ENCODE measurements around the gene SMIM36.
"Not testable (repeated sequence)": the region's sequence is repeated elsewhere in the genome, so short reads cannot be mapped to it uniquely, and the experiment has no call there.

The SMIM36 gene

GRCh38 chr17:55433029-55433628 is 78.1 kb downstream of the SMIM36 start:
- no peak for DNase-seq

GRCh38 chr17:55432358-55433028 is 78.8 kb downstream of the SMIM36 start:
- no peak for DNase-seq

GRCh38 chr17:55431914-55432313 is 79.3 kb downstream of the SMIM36 start:
- not testable (repeated sequence) for DNase-seq

GRCh38 chr17:55430541-55431288 is 80.5 kb downstream of the SMIM36 start:
- DNase-seq, result peak; percentile 91

- DNase-seq, result no peak
These were observed 83.7 kb downstream of the SMIM36 start for GRCh38 chr17:55427587-55427882.

- DNase-seq, result peak; percentile 81
These were observed 84.2 kb downstream of the SMIM36 start for GRCh38 chr17:55426851-55427586.

GRCh38 chr17:55424893-55425540 is 86.2 kb downstream of the SMIM36 start:
- no peak for DNase-seq

GRCh38 chr17:55423535-55423934 is 87.7 kb downstream of the SMIM36 start:
- no peak for DNase-seq

DNA sequence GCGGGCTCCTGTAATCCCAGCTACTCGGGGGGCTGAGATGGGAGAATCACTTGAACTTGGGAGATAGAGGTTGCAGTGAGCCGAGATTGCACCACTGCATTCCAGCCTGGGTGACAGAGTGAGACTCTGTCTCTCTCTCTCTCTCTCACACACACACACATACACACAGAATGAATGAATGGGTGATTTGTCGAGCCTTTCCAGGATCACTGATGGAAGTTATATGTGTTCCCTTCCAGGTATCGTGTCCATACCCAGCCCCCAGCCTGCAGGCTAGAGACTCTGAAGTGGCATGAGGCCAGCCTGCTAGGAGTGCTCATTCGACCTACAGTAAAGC is 88.5 kb downstream of the SMIM36 start:
- DNase-seq, result not testable (repeated sequence)

DNA sequence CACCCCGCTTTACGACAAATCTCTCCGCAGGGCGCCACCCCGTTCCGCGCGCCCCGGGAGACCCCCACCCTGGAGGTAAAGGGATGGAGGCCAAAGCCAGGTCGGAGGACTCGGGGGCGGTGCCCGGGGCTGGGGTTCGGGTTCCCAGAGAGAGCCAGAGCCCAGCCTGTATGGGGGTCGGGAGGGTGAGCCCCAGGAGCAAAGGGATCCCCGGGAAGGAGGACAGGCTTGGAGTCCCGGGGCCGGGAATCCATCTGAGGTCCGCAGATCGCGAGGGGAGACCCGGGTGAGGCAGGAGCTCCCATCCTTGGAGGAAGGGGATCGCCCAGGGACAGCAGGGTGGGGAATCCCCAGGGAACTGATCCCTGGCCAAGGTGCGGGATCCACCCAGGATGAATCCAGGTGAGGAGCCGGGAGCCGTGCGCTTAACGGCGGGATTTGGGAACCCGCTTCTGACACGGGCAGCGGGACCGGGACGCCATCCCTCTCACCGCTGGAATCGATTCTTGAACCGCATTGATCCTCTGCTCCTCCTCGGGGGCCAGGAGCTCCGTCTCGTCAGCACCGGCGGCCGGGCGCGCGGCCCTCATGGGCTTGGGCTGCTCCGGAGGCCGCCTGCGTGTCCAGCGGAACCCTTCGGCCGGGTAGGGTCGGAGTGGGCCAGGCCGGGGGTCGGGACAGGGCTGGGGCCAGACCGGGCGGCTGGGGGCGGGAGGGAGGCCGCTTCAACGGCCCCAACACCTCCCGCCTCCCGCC is 89.9 kb downstream of the SMIM36 start, which contains the start of gene MMD:
Gene MMD, minus strand, starts transcription at position 657 of the 756 bp plus-strand sequence. Its CDS starts 140 bp downstream, at position 517.
- DNase-seq, result no peak

- DNase-seq, result no peak
These were observed 90.5 kb downstream of the SMIM36 start for GRCh38 chr17:55420776-55421178.

GRCh38 chr17:55420067-55420775 is 91.0 kb downstream of the SMIM36 start:
- no peak for DNase-seq

GRCh38 chr17:55418369-55419268 is 92.6 kb downstream of the SMIM36 start:
- DNase-seq, result no peak

GRCh38 chr17:55417411-55418268 is 93.6 kb downstream of the SMIM36 start:
- DNase-seq, result no peak

DNA sequence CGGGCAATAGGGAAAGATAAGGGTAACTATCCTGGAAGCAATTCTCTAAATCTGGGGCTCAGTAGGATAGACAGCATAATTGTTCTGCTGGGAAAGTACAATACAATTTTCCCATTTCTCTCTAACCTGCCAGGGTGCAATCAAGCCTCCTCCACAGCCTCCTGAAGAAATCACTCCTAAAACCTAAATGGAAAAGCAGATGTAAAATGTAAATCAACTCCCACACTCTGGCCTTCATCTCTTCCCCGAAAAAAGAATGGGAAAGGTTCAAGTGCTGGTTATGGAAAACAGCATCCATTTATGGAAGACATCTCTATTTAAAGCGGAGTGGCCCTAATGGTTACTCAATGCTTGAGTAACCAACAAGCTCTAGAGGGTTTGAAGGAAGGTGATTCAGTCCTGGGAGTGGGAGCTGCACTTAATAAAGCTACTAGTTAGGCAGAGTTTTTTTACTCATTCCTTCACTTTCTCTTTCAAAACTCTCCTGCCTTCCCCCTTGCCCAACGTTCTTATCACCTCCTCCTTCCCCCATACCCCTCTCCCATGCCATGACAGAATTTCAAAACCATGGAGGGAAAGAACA is 94.7 kb downstream of the SMIM36 start:
- no peak for DNase-seq

- DNase-seq, result no peak
These were observed 95.3 kb downstream of the SMIM36 start for GRCh38 chr17:55416000-55416399.

DNA sequence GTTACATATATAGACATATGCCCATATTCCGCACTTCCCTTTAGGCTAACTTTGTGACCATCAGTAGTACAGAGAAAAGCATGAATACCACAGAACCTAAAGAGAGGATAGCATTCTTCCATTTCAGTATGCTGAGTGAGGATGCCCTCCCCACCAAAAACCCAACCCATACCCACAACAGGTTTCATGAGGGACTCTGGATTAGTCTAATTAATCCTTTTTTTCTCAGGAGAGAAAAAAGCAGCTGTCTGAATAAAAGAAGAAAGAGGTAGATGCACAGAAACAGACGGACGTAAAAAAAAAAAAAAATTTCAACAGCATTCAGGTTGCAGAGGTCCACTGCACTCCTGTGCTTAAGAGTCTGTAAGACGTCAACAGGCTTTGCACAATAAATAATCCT is 96.3 kb downstream of the SMIM36 start:
- no peak for DNase-seq

GRCh38 chr17:55413825-55414489 is 97.3 kb downstream of the SMIM36 start:
- no peak for DNase-seq

DNA sequence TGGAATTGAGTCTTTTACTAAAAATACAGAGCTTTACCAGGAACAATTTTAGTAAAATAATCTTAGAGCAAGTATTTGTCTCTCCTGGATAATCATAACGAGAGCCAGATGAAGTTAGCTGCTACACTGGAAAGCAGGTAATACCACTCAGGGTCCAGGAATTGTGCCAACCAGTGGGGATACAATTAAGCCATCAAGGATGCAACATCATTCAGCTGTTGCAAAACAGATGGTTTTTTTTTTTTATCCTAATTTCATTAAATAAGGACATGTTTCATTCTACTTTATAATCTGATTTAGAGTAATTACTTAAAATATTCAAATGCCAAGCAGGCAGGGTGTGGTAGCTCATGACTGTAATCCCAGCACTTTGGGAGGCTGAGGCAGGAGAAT is 99.8 kb downstream of the SMIM36 start:
- DNase-seq, result no peak
